NB4 (cell line): ENCODE results near the gene BOLA2.
"Not testable (repeated sequence)": the region's sequence is repeated elsewhere in the genome, so short reads cannot be mapped to it uniquely, and the experiment has no call there.

ENCODE experiments used
- DNase-seq: peaks from one replicate; pipeline ENCODE4 v3.0.0; 2010; ENCODE audit warnings: low read depth
- H3K4me3 ChIP-seq: one replicate; pipeline ENCODE4 v1.5.1; 2011; ENCODE audit warnings: mild to moderate bottlenecking, low read depth, low read length, moderate library complexity

The BOLA2 gene

GRCh38 chr16:29454269-29454668 is at the start of gene BOLA2, which contains the start of gene SLX1B:
Gene BOLA2, minus strand, starts transcription at chr16:29454351. Its CDS starts 98 bp downstream, at chr16:29454253.
Gene SLX1B, plus strand, starts transcription at chr16:29454533.
- not testable (repeated sequence) for DNase-seq, H3K4me3 ChIP-seq

- not testable (repeated sequence) for DNase-seq, H3K4me3 ChIP-seq
These were observed 28.1 kb upstream of the BOLA2 start for GRCh38 chr16:29482276-29482675.

DNA sequence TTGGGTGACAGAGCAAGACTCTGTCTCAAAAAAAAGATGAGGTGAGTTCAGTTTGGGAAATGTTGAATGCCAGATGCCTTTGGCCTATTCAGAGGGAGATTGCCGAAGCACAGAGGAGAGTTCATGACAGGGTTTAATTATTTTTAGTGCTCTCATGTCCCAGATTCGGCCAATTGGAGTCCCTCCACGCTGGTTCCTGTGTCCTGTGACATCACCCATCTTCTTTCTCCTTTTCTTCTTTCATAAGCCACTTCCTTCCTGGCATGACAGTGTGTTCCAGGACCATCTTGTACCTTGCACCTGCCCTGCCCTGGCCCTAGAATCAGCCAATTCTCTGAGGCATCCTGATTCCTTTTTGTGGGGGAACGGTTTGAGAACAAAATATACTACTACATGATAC is 17.9 kb upstream of the BOLA2 start:
- DNase-seq, H3K4me3 ChIP-seq: not testable (repeated sequence)

- not testable (repeated sequence) for H3K4me3 ChIP-seq, DNase-seq
These were observed 15.5 kb upstream of the BOLA2 start for GRCh38 chr16:29469660-29470059.

DNA sequence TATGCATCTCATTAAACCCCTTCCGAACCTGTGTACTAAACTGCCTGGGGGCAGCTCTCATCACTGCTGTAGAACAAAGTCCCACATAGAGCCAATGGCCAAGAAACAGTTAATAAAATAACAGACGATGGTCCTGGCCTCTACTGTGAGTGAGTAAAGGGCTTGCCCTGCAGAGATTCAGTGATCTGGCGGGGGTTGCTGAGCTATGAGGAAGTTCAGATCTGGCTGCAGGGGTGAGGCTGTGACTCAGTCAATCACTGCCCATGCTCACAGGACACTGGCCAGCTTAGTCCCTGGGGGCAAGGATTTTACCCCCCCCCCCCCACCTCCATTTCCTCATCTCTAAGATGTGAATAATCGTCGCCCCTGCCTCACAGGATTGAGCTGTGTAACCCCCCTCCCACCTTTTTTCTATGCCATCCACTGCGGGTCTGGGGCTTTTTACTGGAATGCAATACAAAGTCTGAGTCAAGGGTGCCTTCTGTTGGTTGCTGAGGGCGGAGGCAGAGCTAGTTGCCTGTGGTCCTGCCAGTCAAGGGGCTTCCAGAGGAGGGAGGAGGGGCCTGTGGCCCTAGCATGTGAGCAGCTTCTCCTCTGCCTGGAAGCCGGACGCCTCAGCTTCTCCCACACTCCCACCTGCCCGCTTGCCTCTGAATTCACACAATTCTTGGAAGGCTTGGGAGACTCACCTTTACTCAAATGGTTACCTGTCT is 13.7 kb upstream of the BOLA2 start:
- not testable (repeated sequence) for H3K4me3 ChIP-seq, DNase-seq

GRCh38 chr16:29466904-29467303 is 12.8 kb upstream of the BOLA2 start:
- not testable (repeated sequence) for H3K4me3 ChIP-seq, DNase-seq

DNA sequence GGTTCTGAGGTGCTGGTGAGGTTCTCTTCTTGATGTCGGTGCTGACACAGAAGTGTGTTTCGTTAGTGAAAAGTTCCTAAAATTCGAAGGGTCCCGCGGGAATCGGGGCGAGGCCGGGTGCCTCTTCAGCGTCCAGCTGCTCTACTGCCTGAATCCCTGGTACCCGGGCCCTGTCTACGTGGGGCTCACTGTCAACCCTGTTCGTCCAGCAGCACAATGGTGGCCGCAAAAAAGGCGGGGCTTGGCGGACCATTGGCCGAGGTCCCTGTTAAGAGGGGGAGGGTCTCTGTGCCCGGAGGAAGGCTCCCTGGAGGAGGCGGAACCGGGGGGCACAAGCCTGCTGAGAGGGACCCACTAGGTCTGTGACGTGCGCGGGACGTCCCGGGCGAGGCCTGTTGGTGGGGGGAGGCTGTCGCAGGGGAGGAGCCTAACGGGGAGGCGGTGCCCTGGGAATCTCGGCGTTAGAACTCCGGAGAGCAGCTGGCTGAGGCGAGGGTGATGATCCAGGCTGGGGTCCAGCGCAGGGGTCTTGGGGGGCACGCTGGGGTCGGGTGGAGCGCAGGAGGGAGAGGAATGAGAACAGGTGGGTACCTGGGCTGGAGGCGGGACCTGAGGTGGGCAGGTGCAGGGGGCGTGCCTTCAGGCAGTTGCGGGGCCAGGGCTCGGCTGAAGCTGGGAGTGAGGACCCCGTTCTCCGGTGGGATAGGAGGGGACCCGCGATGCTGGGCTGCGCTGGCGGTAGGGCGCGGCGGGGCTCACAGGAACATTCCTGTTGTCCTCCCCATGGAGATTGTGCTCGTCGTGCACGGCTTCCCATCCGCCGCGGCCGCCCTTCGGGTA is 12.1 kb upstream of the BOLA2 start:
- H3K4me3 ChIP-seq, result not testable (repeated sequence)

DNA sequence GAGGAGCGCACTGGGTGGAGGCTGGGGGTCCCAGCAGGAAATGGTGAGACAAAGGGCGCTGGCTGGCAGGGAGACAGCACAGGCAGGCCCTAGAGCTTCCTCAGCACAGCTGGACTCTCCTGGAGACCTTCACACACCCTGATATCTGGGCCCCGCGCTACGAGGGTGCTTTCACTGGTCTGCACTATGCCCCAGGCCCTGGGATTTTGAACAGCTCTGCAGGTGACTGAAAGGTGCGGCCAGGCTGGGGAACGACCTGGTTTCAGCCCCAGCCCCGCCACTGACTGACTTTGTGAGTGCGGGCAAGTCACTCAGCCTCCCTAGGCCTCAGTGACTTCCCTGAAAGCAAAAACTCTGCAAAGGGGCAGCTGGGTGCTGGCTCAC is 6.5 kb upstream of the BOLA2 start:
- not testable (repeated sequence) for DNase-seq, H3K4me3 ChIP-seq

More for the DNA sequence above, 12.1 kb upstream of the BOLA2 start:
- not testable (repeated sequence) for DNase-seq

GRCh38 chr16:29459706-29460646 is 5.8 kb upstream of the BOLA2 start, which contains the start of gene SULT1A4:
Gene SULT1A4, plus strand, starts transcription at chr16:29459913. Its CDS starts 1,473 bp downstream, at chr16:29461386.
- H3K4me3 ChIP-seq, result not testable (repeated sequence)

DNA sequence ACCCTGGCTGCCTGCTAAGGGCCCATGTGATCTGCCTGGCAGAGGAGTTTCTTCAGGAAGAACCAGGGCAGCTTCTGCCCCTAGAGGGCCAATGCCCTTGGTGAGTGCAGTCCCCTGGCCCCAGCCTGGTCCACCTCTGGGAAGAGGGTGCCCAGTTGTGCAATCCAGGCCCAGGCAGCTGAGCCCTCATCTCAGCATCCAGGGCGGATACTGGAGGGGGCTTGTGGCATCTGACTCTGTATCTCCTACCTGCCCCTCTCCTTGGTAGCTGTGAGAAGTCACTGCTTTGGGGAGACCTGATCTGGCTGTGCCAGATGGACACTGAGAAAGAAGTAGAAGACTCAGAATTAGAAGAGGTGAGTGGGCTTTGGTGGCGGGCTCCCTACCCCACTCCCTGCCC is 3.5 kb upstream of the BOLA2 start:
- not testable (repeated sequence) for H3K4me3 ChIP-seq, DNase-seq

More at GRCh38 chr16:29459706-29460646, 5.8 kb upstream of the BOLA2 start, which contains the start of gene SULT1A4:
- not testable (repeated sequence) for DNase-seq

GRCh38 chr16:29454828-29455227 is 677 bp upstream of the BOLA2 start:
- DNase-seq, H3K4me3 ChIP-seq: not testable (repeated sequence)

GRCh38 chr16:29453754-29454153 is 397 bp downstream of the BOLA2 start:
- not testable (repeated sequence) for DNase-seq, H3K4me3 ChIP-seq

DNA sequence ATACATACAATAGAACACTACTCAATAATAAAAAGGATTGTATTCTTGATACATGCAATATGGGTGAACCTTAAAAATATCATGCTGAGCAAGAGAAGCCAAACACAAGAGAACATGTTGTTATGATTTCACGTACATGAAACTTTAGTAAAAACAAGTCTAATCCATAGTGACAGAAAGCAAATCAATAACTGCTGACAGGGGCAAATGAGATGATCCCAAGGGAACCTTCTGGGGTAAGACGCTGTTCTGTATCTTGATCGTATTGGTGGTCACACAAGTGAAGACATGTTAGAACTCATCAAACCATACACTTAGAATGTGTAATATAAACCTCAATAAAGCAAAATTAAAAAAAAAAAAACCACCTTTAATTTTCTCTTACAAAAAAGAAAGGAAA is 28.8 kb downstream of the BOLA2 start:
- not testable (repeated sequence) for H3K4me3 ChIP-seq, DNase-seq

GRCh38 chr16:29423587-29423986 is 30.6 kb downstream of the BOLA2 start:
- not testable (repeated sequence) for DNase-seq, H3K4me3 ChIP-seq

DNA sequence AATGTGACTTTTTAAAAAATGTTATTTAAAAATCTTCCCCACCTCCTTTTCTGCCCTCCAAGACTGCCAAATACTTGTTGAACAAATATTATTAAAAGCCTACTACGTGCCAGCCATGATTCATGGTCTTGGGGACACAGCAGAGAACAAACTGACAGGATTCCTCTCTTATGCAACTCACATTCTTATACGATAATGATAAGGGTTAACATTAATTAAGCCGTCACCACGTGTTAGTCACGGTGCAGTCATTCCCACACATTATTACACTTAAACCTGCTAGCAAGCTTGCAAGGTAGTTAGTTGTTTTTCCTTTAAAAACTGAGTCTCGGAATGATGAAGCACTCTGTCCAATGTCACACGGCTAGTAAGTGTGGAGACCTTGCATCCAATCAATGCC is 48.9 kb downstream of the BOLA2 start:
- H3K4me3 ChIP-seq, DNase-seq: not testable (repeated sequence)
